CD4-positive, alpha-beta T cell (primary cell): ENCODE data around the gene ATP1A2. TPM values are rescaled to one million over a fixed set of nuclear protein-coding genes. Genes with fewer than 3 reads are reported as not detected.
A peak's percentile ranks its signal among the peaks of the same experiment; 100 is the strongest.

ENCODE experiments used
- ATAC-seq: fragments of 200-7000 bp; cut with Tn5 transposase; one replicate; pipeline ENCODE4 v1.10.0; 2022; ENCODE audit warnings: mild to moderate bottlenecking; ENCODE audit not compliant: poor library complexity
- CTCF ChIA-PET: fragments of 350-600 bp; sonication (Branson Sonifier 250); formaldehyde crosslinking; loops from one replicate; lab custom pipeline; 2021; ENCODE audit warnings: antibody characterized with exemption, inconsistent platforms; lab: Charles Lee
- POLR2A ChIA-PET: fragments of 350-600 bp; sonication (Branson Sonifier 250); formaldehyde crosslinking; loops from one replicate; lab custom pipeline; 2021; ENCODE audit warnings: antibody characterized with exemption, inconsistent platforms; lab: Charles Lee
- DNase-seq, 14 experiments: peaks; one replicate each; pipeline ENCODE4 v3.0.0-alpha.2; 2013 to 2020; ENCODE audit warnings: mixed read lengths in 2 of 14
- H3K27ac ChIP-seq, 2 donors: one replicate each; pipeline versions ENCODE4 v1.5.1 to v1.7.0; 2013; ENCODE audit warnings: low read length in 2 of 2, low read depth in 1 of 2, mild to moderate bottlenecking in 1 of 2
- H3K27me3 ChIP-seq, 2 experiments: 1 replicate in 1 of 2; 2 replicates in 1 of 2; pipeline versions ENCODE4 v1.6.1 to v1.7.0; 2013; ENCODE audit warnings: low read length in 2 of 2, control low read depth in 1 of 2, mild to moderate bottlenecking in 1 of 2, moderate library complexity in 1 of 2; ENCODE audit not compliant: insufficient read depth in 2 of 2, control insufficient read depth in 1 of 2
- H3K36me3 ChIP-seq: one replicate; pipeline ENCODE4 v1.6.1; 2013; ENCODE audit warnings: low read length, control low read depth; ENCODE audit not compliant: insufficient read depth
- H3K4me1 ChIP-seq: one replicate; pipeline ENCODE4 v1.6.1; 2013; ENCODE audit warnings: low read length, control low read depth; ENCODE audit not compliant: insufficient read depth
- H3K4me3 ChIP-seq: one replicate; pipeline ENCODE4 v1.5.1; 2013; ENCODE audit warnings: mild to moderate bottlenecking, low read length, moderate library complexity
- H3K9me3 ChIP-seq, 2 experiments: 1 replicate in 1 of 2; 2 replicates in 1 of 2; pipeline versions ENCODE4 v1.6.1 to v1.7.0; 2013; ENCODE audit warnings: low read length in 2 of 2, mild to moderate bottlenecking in 2 of 2, control low read depth in 1 of 2, moderate library complexity in 1 of 2; ENCODE audit not compliant: control insufficient read depth in 1 of 2, insufficient read depth in 1 of 2
- H3K27ac Mint-ChIP-seq: one replicate; pipeline ENCODE4 v1.8.0; 2020; ENCODE audit warnings: mixed read lengths
- H3K27me3 Mint-ChIP-seq: one replicate; pipeline ENCODE4 v1.8.0; 2021; ENCODE audit warnings: mixed read lengths
- H3K36me3 Mint-ChIP-seq: one replicate; pipeline ENCODE4 v1.8.0; 2021; ENCODE audit warnings: low read depth, mixed read lengths
- H3K4me1 Mint-ChIP-seq: one replicate; pipeline ENCODE4 v1.8.0; 2021; ENCODE audit warnings: low read depth, mixed read lengths
- H3K4me3 Mint-ChIP-seq: one replicate; pipeline ENCODE4 v1.8.0; 2020; ENCODE audit warnings: mild to moderate bottlenecking, mixed read lengths
- H3K9me3 Mint-ChIP-seq: one replicate; pipeline ENCODE4 v1.8.0; 2020; ENCODE audit warnings: mixed read lengths
- CTCF ChIP-seq: fragments of 200-600 bp; IDR thresholded peaks from one replicate; pipeline ENCODE4 v1.8.0; 2022; ENCODE audit warnings: antibody characterized with exemption, mild to moderate bottlenecking
- intact Hi-C, 2 experiments: fragments of 100-400 bp; cut with DNase I in 1 of 2; cut with micrococcal nuclease in 1 of 2; formaldehyde crosslinking; loops; one replicate each; pipeline versions ENCODE4 v1.15.1 to v1.9.0; 2023 to 2025; cut with DNase I, micrococcal nuclease
- total RNA-seq, 174 experiments: library from RNA in 2 of 174; stranded (reverse) in 2 of 174; gene quantifications; one replicate each; pipeline ENCODE4 v1.2.3 and lab custom pipeline; 2021 to 2026

Gene ATP1A2
- total RNA-seq, 2 experiments from 2014 or later, result not detected

GRCh38 chr1:160095382-160096105 is 20.0 kb upstream of the ATP1A2 start:
- Histone ChIP-seq H3K9me3 (no peaks in the 10 kb centered on the region), H3K4me3 (no peak overlapping the region), H3K27ac (no peak overlapping the region), H3K36me3 (peaks cover 48% of the 10 kb centered on the region), H3K4me1 (peaks cover 62% of the 10 kb centered on the region), H3K27me3 (no peaks in the 10 kb centered on the region)
- ChIA-PET CTCF (interaction anchor here (4.7 kb wide), 1 partner anchor 10 kb away, joined by 33 read pairs; no protein-coding TSS in a partner anchor), POLR2A (interaction anchor here (0.9 to 3.6 kb wide), 4 partner anchors 9 to 17 kb away, joined by 3 to 23 read pairs (median 4); no protein-coding TSS in a partner anchor)
- Mint-ChIP-seq H3K4me1 (peaks cover 57% of the 10 kb centered on the region), H3K9me3 (no peaks in the 10 kb centered on the region), H3K27me3 (no peaks in the 10 kb centered on the region), H3K36me3 (peaks cover 68% of the 10 kb centered on the region), H3K27ac (peak overlapping the region; percentile 88), H3K4me3 (peak overlapping the region; percentile 74)
- ATAC-seq (no peak), DNase-seq (no peak)
- intact Hi-C loops, result loop anchor here in 1 of 2 experiments (5.0 kb wide), 6 partner anchors 63 to 1302 kb away; partner anchors contain the start of genes COPA, DUSP23, NCSTN and PEA15
- no peak for TF ChIP-seq CTCF

GRCh38 chr1:160096274-160097116 is 19.1 kb upstream of the ATP1A2 start:
- peak overlapping the region; percentile 91 for H3K4me3 ChIP-seq
- H3K4me1 ChIP-seq, result peaks cover 72% of the 10 kb centered on the region
- Mint-ChIP-seq H3K36me3 (peaks cover 59% of the 10 kb centered on the region), H3K27ac (peak overlapping the region; percentile 88), H3K9me3 (no peaks in the 10 kb centered on the region), H3K27me3 (no peaks in the 10 kb centered on the region), H3K4me1 (peaks cover 63% of the 10 kb centered on the region), H3K4me3 (peak overlapping the region; percentile 91)
- ATAC-seq, result no peak
- DNase-seq, result peak in 2 of 14 experiments; percentile 45 to 60
- no peaks in the 10 kb centered on the region for H3K9me3 ChIP-seq
- no peak for TF ChIP-seq CTCF
- intact Hi-C loops, result loop anchor here in 1 of 2 experiments (5.0 kb wide), 6 partner anchors 64 to 1301 kb away; partner anchors contain the start of genes COPA, DUSP23, NCSTN and PEA15
- no peaks in the 10 kb centered on the region for H3K27me3 ChIP-seq
- ChIA-PET CTCF (interaction anchor here (0.5 to 4.7 kb wide), 2 partner anchors 11 to 942 kb away, joined by 3 to 33 read pairs; partner anchors contain the start of gene TSTD1), POLR2A (interaction anchor here (0.7 to 3.6 kb wide), 5 partner anchors 10 to 18 kb away, joined by 3 to 23 read pairs (median 3); no protein-coding TSS in a partner anchor)
- H3K27ac ChIP-seq, result no peak overlapping the region
- peaks cover 38% of the 10 kb centered on the region for H3K36me3 ChIP-seq
